GM15510 (cell line): ENCODE results near the gene PCDH17.

Experiments
- POLR2A ChIP-seq: IDR thresholded peaks from 3 replicates; pipeline ENCODE4 v1.6.1; 2011; ENCODE audit warnings: borderline replicate concordance; ENCODE audit not compliant: insufficient read length; ENCODE audit errors: extremely low read depth

PCDH17 gene

GRCh38 chr13:57666131-57666953 is 34.8 kb downstream of the PCDH17 start:
- TF ChIP-seq POLR2A = no peak

DNA sequence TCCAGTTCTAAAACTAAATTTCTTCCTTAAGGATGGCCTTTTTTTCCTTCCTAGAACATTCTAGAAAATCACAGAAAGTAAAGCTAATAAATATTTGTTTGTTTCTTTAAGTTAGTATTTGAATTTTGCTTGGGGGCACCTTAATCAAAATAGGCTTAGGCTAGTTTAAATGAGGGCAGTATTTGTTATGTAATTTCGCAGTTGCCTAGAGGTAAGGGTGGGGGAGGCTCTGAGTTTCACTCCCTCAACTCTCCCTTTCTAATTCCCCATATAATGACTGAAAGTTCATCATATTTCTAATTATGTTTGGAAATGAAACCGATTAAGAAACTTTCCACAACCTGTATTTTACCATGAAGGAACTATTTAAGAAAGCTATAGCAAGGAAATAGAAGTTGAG is 40.6 kb downstream of the PCDH17 start:
- TF ChIP-seq POLR2A = no peak

DNA sequence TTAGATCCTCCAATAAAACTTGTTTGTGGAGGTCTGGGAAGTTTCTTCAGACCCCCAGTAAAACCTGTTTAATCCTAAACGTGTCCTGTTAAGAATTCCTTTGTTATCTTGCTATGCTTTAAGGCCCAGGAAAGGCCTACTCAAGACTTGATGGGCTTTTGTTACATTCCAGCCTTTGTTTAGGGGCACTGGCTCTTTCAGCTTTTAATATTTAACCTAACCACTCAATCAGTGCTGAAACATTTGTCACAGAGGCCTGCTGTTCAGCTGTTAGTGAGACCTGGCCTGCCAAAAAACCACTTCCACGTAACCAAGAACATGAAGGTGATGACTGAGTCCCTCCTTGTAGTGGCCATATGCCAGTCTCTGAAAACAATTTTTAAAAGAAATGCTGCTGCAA is 41.7 kb downstream of the PCDH17 start:
- no peak for TF ChIP-seq POLR2A

DNA sequence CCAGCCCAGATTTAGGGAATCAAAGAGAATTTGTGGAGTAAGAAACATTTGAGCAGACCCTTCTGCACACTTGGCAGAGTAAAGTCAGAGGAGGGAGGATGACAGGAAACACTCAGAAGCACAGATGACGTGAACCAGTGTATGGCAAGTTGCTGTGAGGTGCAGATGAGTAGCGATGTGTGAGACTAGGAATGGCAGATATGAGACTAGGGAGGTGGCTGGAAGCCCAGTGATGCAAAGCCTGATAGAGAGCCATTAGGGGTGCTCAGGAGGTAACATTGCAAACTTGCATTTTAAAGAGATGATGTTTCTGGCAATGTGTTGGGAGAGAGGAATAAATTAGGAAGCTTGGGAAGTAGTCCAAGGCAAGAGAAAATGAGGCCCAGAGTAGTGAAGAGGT is 44.0 kb downstream of the PCDH17 start:
- TF ChIP-seq POLR2A = no peak

GRCh38 chr13:57680609-57681008 is 49.1 kb downstream of the PCDH17 start:
- no peak for TF ChIP-seq POLR2A

- no peak for TF ChIP-seq POLR2A
These were observed 50.7 kb downstream of the PCDH17 start for GRCh38 chr13:57682128-57682716.

GRCh38 chr13:57698851-57699250 is 67.3 kb downstream of the PCDH17 start:
- TF ChIP-seq POLR2A = no peak

DNA sequence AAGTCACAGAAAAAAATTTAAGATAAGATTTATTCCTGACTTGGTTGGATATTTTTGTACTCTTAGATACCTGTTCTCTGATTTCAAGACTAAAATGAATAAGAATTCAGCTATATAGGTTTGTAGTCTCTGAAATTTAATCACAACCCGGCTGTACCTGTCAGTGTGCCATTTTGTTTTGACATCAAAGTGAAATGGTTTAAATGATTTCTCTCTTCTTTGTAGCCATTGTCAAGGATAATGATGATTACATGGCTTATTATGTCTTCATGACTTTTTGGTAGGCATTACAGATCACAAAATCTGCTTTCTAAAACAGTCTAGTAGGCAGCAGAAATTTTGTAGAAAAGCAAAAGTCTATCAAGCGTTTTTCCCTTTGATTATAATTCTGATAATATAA is 72.5 kb downstream of the PCDH17 start:
- TF ChIP-seq POLR2A = no peak

- no peak for TF ChIP-seq POLR2A
These were observed 84.8 kb downstream of the PCDH17 start for GRCh38 chr13:57716295-57716694.

- no peak for TF ChIP-seq POLR2A
These were observed 93.1 kb downstream of the PCDH17 start for GRCh38 chr13:57724486-57725272.

DNA sequence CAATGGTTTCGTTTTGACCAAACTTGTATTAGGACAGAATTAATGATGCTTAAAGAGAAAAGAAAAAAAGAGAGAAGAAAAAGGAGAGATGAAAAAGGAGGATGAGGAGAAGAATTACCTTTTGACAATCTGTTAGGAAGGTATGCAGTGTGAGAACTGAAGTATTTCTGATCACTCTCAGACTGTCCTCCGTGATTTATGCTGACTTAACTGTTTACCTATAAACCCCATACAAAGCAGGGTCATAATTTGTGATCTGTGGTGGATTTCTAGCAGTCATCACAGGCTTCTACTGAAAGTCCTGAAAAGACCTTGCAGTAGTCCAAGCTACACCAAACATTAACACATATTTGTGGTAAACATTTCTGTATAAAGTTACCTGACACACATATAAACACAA is 93.9 kb downstream of the PCDH17 start:
- no peak for TF ChIP-seq POLR2A

DNA sequence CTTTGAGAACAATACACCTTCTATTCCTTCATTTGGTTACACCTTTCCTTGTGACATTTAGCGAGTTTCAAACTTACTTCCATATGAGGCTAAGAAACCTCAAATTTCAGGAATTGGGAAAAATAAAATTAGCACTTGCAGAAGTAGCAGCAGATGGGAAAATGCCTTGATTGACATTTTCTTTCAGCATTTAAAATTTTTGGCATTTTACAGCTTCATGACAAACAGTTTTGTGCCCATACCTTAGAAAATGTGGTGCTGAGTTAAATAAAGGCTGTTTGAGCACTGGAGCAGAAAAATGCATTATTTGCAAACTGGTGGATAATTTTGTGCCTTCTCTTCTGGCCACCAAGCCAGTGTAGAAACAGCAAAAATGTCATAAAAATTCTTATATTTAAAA is 95.4 kb downstream of the PCDH17 start:
- TF ChIP-seq POLR2A = no peak

GRCh38 chr13:57734306-57734705 is 102.8 kb downstream of the PCDH17 start:
- TF ChIP-seq POLR2A = no peak

- no peak for TF ChIP-seq POLR2A
These were observed 107.5 kb downstream of the PCDH17 start for GRCh38 chr13:57739089-57739488.

GRCh38 chr13:57739543-57740190 is 108.1 kb downstream of the PCDH17 start:
- TF ChIP-seq POLR2A = no peak
